Pons (tissue), 1 donor: ENCODE measurements around the gene FKBP5.
A peak's percentile ranks its signal among the peaks of the same experiment; 100 is the strongest.
"Not testable (repeated sequence)": the region's sequence is repeated elsewhere in the genome, so short reads cannot be mapped to it uniquely, and the experiment has no call there.

Source experiments
- DNase-seq: peaks from one replicate; pipeline ENCODE4 v3.0.0-alpha.2; 2016; ENCODE audit warnings: low spot score

The FKBP5 gene

DNA sequence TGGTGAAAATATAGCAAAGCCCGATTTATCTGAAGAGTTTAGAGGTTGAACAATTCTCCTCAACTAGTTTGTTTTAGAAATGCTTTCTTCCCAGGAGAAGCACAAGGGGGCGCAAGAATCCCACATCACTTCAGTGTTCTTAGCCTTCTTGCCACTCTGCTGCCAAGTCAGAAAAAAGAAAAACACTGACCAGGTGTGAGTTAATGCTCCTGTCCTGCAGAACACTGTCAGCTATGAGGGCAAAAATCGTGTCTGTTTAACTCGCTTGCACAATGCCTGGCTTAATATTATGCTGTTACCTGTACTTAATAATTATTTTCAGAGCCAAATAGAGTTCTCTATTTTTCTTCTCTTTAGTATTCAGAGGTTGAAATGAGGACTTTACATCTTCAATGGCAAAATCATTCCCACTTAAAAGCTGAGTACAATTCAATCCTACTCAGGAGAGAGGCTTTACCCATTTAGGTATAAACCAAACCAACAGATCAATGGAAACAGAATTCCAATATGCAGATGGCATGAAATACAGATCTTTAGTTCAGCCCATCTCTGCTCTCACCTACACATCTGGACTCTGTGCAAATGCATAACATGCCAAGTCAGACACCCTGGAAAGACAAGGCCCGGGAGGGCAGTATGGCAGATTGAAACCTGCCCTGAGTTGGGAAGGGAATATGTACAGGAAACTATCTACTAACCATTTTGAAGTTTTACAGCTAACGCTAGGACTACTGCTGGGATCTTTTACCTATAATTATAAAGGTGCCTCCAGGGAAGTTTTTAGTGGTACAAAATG lies 104.6 kb downstream of the FKBP5 start:
- DNase-seq, result peak; percentile 87

DNA sequence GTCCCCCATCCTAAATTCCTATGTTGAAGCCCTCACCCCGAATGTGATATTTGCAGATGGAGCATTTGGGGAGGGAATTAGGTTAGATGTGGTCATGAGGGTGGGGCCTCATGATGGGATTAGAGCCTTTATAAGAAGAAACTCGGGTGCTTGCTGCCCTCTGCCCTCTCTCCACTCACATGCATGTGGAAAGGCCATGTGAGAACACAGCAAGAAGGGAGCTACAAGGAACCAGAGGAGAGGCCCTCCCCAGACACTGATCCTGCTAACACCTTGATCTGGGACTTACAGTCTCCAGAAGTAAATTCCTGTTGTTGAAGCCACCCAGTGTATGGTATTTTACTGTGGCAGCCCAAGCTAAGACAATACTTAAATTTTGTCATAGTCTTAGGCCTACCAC lies 106.4 kb downstream of the FKBP5 start:
- DNase-seq, result no peak

DNA sequence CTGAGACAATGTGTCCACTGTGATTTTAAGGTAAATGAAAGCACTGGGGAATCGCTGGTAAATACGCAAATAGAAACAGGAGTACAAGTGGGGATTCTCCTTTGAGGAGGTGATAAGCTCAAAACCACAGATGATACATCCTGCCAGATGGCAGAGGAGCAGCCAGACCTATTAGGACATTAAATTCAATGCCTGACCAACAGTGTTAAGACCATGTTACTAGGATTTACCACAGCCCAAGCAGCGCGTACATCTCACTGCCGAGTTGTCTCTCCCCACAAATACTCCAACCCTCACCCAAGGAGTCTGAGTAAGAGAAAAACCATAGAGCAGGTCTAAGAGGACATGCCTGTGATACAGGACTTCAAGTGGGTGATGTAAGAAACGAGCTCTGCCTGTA lies 107.1 kb downstream of the FKBP5 start:
- DNase-seq, result no peak

DNA sequence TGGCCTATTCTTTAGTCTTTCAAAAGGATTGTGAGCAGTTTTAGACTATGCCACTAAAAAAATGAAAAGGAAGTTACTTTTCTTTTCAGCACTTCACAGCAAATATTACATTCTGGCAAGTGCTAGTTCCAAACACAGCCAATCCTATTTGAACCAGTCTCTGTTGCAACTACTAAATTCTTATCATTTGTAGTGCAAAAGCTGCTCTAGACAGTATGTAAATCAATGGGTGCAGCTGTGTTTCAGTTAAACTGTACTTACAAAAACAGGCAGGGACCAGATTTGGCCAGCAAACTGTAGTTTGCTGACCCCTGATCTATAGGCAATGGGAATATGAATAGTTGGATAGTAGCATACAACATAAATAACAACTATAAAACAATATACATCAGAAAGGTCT lies 107.9 kb downstream of the FKBP5 start:
- no peak for DNase-seq

DNA sequence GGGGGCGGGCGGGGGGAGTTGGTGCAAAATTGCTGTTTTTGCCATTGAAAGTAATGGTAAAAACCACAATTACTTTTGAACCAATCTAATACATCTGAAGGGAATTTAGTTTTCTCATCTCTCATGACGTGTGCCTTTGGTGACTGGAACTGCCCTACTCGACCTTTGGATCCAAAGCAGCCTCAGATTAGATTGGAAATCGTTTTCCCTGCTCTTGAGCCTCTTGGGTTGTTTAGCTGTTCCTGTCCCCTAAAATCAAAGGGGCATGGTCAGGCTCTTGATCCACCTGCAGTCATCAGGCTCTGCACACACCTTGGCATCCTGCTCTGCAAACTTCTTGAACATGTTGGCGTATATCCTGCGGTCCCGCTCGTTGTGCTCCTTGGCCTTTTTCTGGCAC lies 112.0 kb downstream of the FKBP5 start:
- no peak for DNase-seq

DNA sequence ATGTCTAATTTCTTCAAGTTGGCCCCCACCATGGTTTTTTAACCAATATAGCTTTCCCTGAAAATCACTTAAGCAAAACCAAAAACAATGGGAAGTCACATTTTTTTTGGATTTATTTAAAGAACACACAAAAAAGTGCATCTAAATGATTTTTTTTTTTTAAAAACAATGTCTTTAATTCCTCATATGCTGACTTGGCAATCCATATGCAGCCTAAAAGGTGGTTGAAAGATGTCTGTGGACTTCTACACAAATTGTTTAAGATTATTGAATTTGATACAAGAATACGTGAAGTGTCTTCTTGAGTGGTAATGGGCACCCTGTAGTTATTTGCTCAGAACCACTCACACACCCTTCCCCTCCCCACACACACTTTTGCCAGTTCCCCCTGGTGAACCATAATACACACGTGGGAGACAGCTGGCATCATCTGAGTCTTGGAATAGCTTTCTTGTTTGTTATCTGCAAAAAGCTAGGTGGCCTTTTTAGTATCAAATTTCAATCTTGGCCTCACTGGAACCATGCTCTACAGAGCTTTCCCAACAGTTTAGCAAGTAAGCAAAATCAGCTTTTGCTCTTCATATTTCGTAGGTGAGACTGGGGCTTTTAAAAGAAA lies 115.1 kb downstream of the FKBP5 start:
- no peak for DNase-seq

DNA sequence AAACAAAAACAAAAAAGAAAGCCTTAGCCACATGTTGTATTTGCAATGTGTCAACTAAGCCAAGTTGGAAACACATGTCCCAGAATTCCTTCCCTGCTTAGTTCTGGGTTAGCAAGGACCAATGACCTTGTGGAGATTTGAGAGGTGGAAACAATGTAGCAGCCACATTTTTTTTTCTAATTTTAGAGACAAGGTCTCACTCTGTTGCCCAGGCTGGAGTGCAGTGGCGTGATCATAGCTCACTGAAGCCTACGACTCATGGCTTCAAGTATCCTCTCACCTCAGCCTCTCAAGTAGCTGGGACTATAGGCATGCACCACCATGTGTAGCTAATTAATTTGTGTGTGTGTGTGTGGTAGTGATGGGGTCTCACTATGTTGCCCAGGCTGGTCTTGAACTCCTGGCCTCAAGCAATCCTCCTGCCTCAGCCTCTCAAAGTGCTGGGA lies 117.8 kb downstream of the FKBP5 start:
- DNase-seq, result not testable (repeated sequence)

DNA sequence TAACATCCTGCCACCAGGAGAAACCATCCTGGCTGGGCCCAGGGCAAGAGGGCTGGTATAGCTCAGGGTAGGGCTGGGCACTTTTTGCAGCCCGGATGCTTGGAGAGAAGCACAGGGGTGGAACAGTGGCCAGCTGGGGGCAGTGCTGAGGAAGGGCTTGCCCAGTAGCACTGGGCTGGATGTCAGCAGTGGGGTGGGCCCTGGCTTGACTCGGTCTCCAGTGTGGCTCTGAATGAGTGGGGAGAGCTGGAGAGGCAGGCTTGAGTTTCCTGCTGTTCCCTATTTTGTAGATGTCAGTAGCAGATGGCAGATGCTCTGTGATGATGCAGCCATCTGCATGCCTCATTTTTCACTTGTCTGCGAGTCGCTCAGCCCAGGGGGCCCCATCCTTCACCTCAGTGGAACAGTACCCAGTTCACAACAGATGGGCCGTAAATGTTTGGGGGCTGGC lies 119.7 kb downstream of the FKBP5 start:
- DNase-seq, result no peak

DNA sequence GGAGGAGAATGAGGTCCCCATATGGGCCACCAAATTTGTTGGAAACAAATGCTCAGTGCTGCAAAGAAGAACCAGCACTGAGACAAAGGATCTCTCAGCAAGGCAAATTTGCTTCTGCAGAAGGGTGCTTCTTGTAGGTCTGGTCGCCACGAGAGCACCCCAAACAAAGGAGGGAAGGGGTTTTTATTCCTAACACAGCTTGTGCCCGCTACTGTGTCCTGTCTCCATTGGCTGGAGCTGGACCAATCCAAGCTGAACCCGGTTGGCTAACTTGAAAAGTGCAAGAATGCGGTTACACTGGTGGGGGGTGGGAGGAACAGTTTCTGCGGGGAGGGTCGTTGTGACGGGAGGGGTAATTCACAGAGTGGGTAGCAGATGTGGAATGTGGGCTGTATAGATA lies 121.9 kb downstream of the FKBP5 start:
- DNase-seq, result no peak

DNA sequence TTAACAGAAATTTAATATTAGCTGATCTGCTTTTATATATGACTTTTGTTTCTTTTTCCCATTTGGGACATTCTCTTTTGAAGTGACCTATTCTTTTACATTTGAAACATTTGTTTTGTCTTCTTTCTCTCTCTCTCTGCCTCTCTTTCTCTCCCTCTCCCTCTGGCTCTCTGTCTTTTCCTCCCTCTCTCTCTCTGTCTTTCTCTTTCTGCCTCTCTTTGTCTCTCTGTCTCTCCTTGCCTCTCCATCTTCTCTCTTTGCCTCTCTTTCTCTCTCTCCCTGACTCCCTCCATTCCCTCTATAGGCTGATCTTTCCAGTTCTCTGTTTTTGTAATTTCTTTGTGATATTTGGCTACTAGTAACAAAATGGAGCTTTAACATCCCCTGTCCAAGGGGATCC lies 124.0 kb downstream of the FKBP5 start:
- DNase-seq, result no peak

DNA sequence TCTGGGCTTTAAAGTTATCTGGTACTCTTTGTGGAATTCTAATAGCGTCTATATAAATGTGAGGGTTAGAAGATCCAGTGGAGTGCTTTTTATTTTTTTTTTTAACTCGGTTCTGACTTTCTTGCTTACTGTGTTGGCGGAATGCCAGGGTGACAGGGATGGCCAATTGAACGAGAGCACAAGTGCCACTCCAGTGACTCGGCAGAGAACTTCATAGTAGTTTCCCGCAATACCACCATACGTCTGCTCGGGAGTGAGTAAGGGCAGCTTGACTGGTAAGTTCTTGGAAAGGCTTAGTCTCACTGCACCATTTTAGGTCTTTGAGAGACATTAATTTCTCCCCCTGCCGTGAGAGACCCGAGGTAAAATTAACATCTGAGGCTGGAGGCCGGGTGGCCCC lies 126.7 kb downstream of the FKBP5 start:
- DNase-seq, result no peak

DNA sequence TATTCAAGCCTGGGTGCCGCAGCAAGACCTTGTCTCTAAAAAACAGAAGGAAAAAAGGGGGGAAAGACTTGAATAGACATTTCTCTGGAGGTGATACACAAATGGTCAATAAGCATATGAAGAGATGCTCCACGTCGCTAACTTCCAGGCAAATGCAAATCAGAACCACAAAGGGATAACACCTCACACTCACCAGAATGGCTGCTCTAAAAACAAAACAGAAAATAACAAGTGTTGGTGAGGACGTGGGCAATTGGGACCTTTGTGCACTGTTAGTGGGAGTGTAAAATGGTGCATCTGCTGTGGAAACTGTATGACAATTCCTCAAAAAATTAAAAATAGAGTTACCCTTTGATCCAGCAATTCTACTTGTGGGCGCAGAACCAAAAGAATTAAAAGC lies 127.6 kb downstream of the FKBP5 start:
- DNase-seq, result no peak

DNA sequence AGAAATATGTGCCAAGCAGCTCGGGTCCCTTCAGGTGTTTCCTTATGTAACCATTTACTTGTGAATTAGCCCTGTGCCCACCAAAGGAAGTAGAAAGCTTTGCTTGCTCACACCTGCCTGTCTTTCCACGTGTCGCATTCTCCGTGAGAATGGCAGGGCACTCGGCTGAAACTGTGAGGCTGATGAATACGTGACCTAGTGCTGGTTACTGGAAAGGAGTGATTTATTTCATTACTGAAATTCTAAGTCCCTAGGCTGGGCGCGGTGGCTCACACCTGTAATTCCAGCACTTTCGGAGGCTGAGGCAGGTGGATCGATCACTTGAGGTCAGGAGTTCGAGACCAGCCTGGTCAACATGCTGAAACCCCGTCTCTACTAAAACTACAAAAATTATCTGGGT lies 130.1 kb downstream of the FKBP5 start:
- DNase-seq, result no peak

DNA sequence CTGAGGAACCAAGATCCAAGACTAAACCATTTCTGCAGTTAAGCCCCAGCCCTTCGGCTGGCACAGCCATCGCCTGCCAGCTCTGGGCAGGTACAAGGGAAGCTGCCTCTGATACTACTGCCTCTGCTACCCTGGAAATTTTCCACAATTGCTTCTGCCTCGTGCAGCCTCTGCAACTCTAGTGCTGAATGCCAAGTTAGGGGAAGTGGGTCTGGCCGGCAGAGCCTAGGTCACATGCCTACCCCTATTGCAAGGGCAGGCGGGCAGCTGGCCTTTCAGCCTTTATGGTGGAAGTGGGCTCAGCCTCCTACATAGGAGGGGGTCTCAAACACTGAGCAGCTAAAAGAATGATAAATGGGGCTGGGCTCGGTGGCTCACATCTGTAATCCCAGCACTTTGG lies 131.5 kb downstream of the FKBP5 start:
- DNase-seq, result peak; percentile 14

DNA sequence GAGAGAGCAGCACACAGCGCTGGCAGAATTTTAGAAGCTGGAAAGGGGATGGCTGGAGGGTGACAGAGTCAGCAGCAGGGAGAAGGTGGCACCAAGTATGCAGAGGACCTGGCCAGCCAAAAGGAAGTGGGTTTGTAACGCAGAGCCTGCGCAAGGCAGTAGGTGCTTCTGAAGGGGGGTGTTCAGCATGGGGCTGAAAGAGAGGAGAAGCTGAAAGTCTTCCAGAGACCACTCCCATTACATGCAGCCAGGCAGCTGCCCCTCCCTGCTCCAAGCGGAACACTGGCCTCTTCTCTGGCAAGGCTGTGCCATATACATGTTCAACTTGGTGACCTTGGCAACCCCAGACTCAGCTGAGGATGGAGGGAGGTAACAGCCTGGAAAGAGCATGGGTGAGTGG lies 133.9 kb downstream of the FKBP5 start:
- no peak for DNase-seq

DNA sequence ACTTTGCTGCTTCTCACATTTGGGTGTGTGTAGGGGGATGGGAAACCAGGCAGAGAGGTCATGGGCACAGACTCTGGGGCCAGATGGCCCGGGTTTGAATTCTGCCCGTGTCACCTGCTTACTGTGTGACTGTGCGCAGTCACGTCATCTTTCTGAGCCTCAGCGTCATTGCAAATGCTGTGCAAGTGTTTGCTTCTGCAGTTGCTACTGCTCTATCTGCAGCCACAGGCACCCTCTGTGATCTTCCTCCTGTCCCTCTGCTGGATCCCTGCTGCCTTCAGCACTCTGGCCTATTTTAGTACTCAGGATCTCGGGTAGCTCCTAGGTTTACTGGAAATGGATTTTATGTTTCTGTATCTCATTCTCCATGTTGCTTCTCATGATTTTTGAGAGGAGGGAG lies 135.4 kb downstream of the FKBP5 start:
- DNase-seq, result no peak

DNA sequence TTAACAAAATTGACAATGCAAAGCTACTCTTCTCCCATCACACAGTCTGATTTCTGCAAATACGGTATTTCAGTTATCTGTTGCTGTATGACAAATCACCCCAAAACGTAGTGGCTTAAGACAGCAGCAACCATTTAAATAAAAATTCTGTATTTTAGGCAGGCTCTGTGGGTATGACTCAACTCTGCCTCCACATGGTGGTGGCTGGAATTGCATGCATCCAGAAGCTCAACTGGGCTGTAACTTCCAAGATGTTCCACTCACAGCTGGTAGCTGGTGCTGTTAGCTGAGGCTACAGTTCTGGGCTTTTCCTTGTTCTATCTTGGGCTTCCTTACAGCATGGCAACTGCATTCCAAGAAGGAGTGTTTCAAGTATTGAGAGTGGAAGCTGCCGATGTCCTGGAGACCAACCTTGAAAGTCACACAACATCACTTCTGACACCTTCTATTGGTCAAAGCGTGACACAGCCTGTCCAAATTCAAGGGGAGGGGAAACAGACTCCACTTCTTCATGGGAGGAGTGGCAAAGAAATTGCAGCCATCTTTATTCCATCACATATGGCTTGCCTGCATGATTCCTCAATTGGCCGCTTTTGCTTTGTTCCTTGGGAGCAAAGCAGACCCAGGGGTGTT lies 136.3 kb downstream of the FKBP5 start:
- no peak for DNase-seq

DNA sequence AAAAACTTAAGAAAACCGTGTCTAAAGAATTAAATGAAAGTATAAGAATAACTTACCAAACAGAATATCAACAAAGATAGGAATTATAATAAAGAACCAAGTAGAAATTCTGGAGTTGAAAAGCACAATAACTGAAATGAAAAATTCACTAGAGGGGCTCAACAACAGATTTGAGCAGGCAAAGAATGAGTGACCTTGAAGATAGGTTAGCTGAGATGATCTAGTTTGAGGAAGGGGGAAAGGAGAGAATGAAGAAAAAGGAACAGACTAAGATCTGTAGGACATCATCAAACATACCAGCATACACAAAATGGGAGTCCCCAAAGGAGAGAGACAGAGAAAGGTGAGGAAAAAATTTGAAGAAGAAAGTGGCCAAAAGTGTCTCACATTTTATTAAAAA lies 138.3 kb downstream of the FKBP5 start:
- no peak for DNase-seq

DNA sequence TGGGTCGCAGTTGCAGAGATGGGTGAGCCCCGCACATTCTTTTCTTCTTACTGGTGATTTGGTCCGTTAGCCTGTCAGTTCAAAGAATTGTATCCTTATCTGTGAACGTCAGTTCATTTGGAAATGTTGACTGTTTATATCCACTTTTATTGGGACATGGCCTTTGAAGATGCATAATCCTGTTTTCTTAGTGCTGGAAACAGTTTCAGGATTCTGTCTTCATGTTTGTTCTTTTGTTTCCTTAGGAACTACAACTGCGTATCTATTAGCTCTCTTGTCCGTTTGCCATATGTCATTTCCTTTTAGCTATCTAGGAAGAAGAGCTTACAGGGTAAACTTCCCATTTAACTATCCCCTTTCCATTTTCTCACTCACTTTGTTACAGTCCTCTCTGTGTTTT lies 141.0 kb downstream of the FKBP5 start:
- no peak for DNase-seq

DNA sequence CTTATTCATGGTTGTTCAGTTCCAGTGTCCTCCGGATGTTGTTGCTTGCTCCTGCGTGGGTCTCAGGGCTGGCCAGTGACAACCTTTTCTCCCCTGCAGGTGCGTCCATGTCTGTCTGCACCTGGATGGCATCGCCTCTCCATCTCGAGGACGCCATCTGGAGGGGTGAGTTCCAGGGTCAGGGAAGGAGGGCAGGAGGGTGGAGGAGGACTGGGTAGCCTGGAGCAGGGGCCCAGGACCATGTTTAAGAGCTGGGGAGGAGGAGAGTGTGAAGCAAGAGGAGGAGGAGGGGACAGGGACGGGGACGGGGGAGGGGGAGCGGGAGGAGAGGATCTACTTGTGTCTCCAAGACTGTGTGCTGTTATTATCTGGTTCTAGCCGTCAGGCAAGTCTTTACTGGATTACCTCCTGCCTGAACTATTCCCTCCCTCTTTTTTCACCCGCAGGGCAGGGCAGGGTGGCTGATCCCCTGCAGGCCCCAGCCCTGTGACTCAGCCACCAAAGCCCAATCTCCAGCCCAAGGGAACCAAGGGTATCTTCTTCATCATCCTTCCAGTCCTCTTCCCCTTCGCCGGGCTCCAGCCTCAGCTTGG lies 143.8 kb downstream of the FKBP5 start:
- DNase-seq, result no peak

DNA sequence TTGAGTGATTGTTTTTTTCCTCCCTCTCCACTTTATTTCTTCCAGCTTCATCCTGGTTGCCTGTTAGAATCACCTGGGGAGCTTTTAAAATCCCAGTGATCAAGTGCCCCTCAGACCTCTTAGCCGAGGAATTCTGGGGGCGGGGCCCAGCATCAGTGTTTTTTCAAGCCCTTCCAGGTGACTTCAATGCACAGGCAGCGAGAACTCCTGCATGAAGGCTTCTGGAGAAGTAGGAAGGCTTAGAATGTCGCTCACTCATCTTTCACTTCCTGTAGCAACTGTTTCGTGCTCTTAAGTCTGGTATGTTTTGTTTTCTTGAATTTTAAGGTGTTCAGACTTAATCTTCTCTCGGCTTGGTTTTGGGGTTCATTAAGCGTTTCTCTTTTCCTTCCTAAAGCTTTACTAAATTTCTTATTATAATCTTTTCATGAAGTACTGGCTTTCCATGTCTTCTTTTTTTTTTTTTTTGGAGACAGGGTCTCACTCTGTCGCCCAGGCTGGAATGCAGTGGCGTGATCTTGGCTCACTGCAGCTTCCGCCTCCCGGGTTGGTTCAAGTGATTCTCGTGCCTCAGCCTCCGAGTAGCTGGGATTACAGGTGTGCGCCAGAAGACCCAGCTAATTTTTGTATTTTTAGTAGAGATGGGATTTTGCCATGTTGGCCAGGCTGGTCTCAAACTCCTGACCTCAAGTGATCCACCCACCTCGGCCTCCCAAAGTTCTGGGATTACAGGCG lies 145.1 kb downstream of the FKBP5 start:
- no peak for DNase-seq

DNA sequence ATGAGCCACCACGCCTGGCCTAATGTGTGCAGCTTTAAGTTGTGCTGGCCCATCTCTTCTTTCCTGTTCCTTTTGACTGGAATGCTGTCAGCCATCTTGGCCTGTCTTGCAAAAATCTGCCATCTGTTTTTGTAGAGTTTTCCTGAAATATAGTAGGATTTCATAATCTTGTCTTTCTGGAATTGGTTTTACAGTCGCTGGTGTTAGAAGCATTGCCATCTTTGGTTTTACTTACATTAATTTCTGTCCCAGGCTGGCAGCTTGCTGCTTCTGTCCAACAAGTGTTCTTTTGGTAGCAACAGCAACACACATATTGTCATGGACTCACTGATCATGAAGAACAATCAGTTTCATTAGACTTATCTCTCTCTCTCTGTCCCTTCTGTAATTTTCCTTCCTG lies 146.9 kb downstream of the FKBP5 start:
- DNase-seq, result no peak
